Measurements from ENCODE around the gene TRABD. TPM values are rescaled to one million over a fixed set of nuclear protein-coding genes. Genes with fewer than 3 reads are reported as not detected.

TRABD gene
- total RNA-seq, 2 experiments from 2014 or later: 126 to 128 TPM

GRCh38 chr22:50178871-50179869 is 6.5 kb upstream of the TRABD start:
- H3K4me3 ChIP-seq (ENCODE audit: low read depth, low read length, poor library complexity, severe bottlenecking): no peak overlapping the region
- H4K20me1 ChIP-seq (ENCODE audit: insufficient read depth, low read length): no peaks in the 10 kb centered on the region
- no peak overlapping the region for H3K4me2 ChIP-seq (ENCODE audit: low read length)
- no peak overlapping the region for H2AFZ ChIP-seq (ENCODE audit: low read length)
- ChIA-PET CTCF (ENCODE audit: unreplicated experiment) (no interaction called here), POLR2A (no interaction called here)
- no peaks in the 10 kb centered on the region for H3K79me2 ChIP-seq (ENCODE audit: insufficient read depth, low read depth, low read length)
- no peak overlapping the region for H3K27ac ChIP-seq (ENCODE audit: low read depth, low read length, poor library complexity, severe bottlenecking)
- no peaks in the 10 kb centered on the region for H3K36me3 ChIP-seq (ENCODE audit: insufficient read depth, low read length)
- no TSS peak for BruUV-seq (replicated peaks)
- no peaks in the 10 kb centered on the region for H3K9me3 ChIP-seq (ENCODE audit: low read length)
- intact Hi-C loops (cut with micrococcal nuclease; ENCODE audit: unreplicated experiment): no loop called here
- H3K9me2 ChIP-seq (ENCODE audit: insufficient read depth, low read length): no peaks in the 10 kb centered on the region
- DNase-seq (ENCODE audit: low spot score): no peak
- TF ChIP-seq EZH2phosphoT487 (IDR thresholded peaks at IDR 0.05; ENCODE audit: borderline replicate concordance, low read depth, low read length): no peak
- TF ChIP-seq CTCF (conservative IDR thresholded peaks at IDR 0.05; ENCODE audit: low read length): no peak
- no peaks in the 10 kb centered on the region for H3K4me1 ChIP-seq (ENCODE audit: insufficient read depth, low read length, poor library complexity, severe bottlenecking)

GRCh38 chr22:50179937-50180726 is 5.6 kb upstream of the TRABD start:
- ChIA-PET CTCF (ENCODE audit: unreplicated experiment) (no interaction called here), POLR2A (no interaction called here)
- Histone ChIP-seq H3K27ac (ENCODE audit: low read depth, low read length, poor library complexity, severe bottlenecking) (no peak overlapping the region), H3K4me2 (ENCODE audit: low read length) (no peak overlapping the region), H2AFZ (ENCODE audit: low read length) (no peak overlapping the region), H3K36me3 (ENCODE audit: insufficient read depth, low read length) (no peaks in the 10 kb centered on the region), H3K9me2 (ENCODE audit: insufficient read depth, low read length) (no peaks in the 10 kb centered on the region), H4K20me1 (ENCODE audit: insufficient read depth, low read length) (no peaks in the 10 kb centered on the region), H3K4me3 (ENCODE audit: low read depth, low read length, poor library complexity, severe bottlenecking) (no peak overlapping the region), H3K79me2 (ENCODE audit: insufficient read depth, low read depth, low read length) (no peaks in the 10 kb centered on the region), H3K4me1 (ENCODE audit: insufficient read depth, low read length, poor library complexity, severe bottlenecking) (peaks cover 4% of the 10 kb centered on the region), H3K9me3 (ENCODE audit: low read length) (no peaks in the 10 kb centered on the region)
- no TSS peak for BruUV-seq (replicated peaks)
- intact Hi-C loops (cut with micrococcal nuclease; ENCODE audit: unreplicated experiment): no loop called here
- DNase-seq (ENCODE audit: low spot score): no peak
- TF ChIP-seq EZH2phosphoT487 (IDR thresholded peaks at IDR 0.05; ENCODE audit: borderline replicate concordance, low read depth, low read length) (no peak), CTCF (conservative IDR thresholded peaks at IDR 0.05; ENCODE audit: low read length) (no peak)

Data from OCI-LY7 (cell line).